IPS-15b (cell line): ENCODE measurements around the gene FEN1.

Experiments
- H3K27me3 ChIP-seq: one replicate; pipeline ENCODE4 v1.6.1; 2013; ENCODE audit warnings: low read length; ENCODE audit not compliant: control insufficient read depth, insufficient read depth
- H3K36me3 ChIP-seq: one replicate; pipeline ENCODE4 v1.6.1; 2013; ENCODE audit warnings: low read length; ENCODE audit not compliant: control insufficient read depth, insufficient read depth
- H3K4me1 ChIP-seq: one replicate; pipeline ENCODE4 v1.6.1; 2013; ENCODE audit warnings: mild to moderate bottlenecking, low read length; ENCODE audit not compliant: control insufficient read depth, insufficient read depth
- H3K4me3 ChIP-seq: one replicate; pipeline ENCODE4 v1.5.1; 2013; ENCODE audit warnings: low read depth, low read length
- H3K9ac ChIP-seq: one replicate; pipeline ENCODE4 v1.6.1; 2013; ENCODE audit warnings: low read depth, mild to moderate bottlenecking, low read length
- H3K9me3 ChIP-seq: one replicate; pipeline ENCODE4 v1.6.1; 2013; ENCODE audit warnings: mild to moderate bottlenecking, low read length; ENCODE audit not compliant: control insufficient read depth, insufficient read depth

The FEN1 gene

DNA sequence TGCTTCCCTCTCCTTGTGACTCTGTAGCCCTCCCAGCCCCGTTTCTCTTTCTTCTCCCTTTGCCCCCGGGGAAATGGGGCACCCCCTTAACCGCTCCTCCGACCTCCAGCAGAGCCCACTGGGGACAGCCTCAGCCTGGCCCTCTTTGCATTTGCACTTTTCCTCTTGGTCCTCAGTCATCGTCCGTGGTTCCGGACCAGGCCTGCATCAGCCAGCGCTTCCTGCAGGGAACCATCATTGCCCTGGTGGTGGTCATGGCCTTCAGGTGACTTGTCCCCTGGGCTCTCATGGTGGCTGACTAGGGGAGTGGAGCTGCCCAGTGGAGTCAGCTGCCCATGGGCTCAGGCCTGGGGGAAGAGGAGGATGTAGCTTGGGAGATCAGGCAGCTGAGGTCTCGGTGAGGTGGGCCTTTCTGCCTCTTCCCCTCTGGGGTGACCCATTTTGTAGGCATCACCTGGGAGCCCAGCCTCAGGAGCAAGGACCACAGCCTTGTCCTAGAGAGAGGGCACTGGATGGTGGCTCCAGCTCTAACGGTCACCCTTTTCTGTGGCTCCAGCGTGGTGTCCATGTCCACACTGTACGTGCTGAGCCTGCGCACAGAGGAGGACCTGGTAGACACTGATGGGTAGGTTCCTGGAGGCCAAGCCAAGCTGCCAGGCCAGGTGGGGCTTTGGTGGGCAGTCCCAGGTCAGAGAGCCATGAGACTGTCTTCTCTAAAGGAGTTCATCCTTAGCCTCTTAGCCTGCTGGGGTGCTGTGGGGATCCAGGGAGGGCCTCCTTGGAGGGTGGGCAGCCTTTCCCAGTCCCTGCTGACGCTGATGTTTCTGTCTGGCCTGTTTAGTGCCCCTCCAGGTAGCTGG lies 12.8 kb upstream of the FEN1 start:
- Histone ChIP-seq H3K9ac (no peak overlapping the region), H3K36me3 (peaks cover 8% of the 10 kb centered on the region), H3K27me3 (no peaks in the 10 kb centered on the region), H3K9me3 (no peaks in the 10 kb centered on the region), H3K4me3 (no peak overlapping the region), H3K4me1 (no peaks in the 10 kb centered on the region)

DNA sequence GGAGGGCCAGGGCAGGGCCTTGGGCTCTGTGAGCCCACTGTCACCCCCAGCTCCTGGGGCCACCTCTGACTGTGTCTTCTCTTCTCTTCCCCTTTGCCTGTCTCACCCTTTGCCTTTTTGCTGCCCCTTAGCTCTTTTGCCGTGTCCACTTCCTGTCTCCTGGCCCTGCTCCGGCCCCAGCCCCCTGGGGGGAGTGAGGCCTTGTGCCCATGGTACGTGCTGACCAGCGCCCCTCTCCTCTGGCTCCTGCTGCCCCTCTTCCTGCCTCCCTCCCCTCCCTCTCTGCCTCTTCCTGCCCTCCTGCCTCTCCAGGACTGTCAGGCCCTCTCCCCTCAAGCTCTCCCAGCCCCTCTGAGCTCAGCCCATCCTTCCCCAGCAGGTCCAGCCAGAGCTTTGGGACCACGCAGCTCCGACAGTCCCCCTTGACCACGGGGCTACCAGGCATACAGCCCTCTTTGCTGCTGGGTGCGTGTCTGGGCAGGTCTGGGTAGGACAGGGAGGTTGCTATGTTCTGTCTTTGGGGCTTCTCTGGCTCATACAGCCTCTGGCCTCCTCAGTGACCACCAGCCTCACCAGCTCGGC lies 12.0 kb upstream of the FEN1 start:
- H3K9ac ChIP-seq = no peak overlapping the region
- peaks cover 13% of the 10 kb centered on the region for H3K36me3 ChIP-seq
- no peaks in the 10 kb centered on the region for H3K9me3 ChIP-seq
- H3K4me3 ChIP-seq = no peak overlapping the region
- H3K4me1 ChIP-seq = no peaks in the 10 kb centered on the region
- H3K27me3 ChIP-seq = no peaks in the 10 kb centered on the region

DNA sequence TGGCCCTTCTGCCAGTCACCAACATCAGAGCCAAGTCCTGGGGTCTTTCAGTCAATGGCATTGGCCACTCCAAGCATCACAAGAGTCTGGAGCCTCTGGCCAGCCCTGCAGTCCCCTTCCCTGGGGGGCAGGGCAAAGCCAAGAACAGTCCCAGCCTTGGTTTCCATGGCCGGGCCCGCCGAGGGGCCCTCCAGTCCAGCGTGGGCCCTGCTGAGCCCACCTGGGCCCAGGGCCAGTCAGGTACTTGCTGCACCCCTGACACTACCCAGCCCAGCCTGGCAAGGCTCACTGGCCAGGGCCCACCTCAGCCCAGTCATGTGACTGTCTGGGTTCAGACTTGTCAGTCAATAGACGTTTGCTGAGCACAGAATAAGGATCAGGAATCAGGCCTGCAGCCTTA lies 11.1 kb upstream of the FEN1 start:
- Histone ChIP-seq H3K27me3 (no peaks in the 10 kb centered on the region), H3K9ac (no peak overlapping the region), H3K4me3 (no peak overlapping the region), H3K36me3 (peaks cover 22% of the 10 kb centered on the region), H3K9me3 (no peaks in the 10 kb centered on the region), H3K4me1 (no peaks in the 10 kb centered on the region)

DNA sequence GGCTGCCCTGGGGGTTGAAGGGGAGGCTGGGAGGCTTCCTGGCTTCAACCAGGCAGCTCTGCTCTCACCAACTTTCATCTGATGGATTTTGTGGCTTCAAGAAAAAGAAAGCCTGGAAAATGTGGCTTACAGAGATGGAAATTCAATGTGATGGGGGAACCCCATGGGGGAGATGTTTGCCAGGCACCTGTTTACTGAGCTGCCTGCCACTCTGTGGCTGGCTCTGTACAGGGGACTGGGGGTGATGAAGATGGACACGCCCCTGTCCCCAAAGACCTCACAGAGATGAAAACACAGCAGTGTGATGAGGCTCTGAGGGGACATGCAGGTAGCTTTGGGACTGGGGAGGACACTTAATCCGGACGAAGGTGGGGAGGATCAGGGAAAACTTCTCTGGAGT lies 10.4 kb upstream of the FEN1 start:
- Histone ChIP-seq H3K36me3 (peaks cover 29% of the 10 kb centered on the region), H3K9ac (no peak overlapping the region)

GRCh38 chr11:61782841-61783240 lies 9.9 kb upstream of the FEN1 start:
- H3K36me3 ChIP-seq = peaks cover 34% of the 10 kb centered on the region
- H3K27me3 ChIP-seq = no peaks in the 10 kb centered on the region
- no peak overlapping the region for H3K4me3 ChIP-seq
- no peak overlapping the region for H3K9ac ChIP-seq
- H3K4me1 ChIP-seq = no peaks in the 10 kb centered on the region
- H3K9me3 ChIP-seq = no peaks in the 10 kb centered on the region

More for the DNA sequence above, 10.4 kb upstream of the FEN1 start:
- H3K9me3 ChIP-seq = no peaks in the 10 kb centered on the region
- no peak overlapping the region for H3K4me3 ChIP-seq
- no peaks in the 10 kb centered on the region for H3K4me1 ChIP-seq
- H3K27me3 ChIP-seq = no peaks in the 10 kb centered on the region

DNA sequence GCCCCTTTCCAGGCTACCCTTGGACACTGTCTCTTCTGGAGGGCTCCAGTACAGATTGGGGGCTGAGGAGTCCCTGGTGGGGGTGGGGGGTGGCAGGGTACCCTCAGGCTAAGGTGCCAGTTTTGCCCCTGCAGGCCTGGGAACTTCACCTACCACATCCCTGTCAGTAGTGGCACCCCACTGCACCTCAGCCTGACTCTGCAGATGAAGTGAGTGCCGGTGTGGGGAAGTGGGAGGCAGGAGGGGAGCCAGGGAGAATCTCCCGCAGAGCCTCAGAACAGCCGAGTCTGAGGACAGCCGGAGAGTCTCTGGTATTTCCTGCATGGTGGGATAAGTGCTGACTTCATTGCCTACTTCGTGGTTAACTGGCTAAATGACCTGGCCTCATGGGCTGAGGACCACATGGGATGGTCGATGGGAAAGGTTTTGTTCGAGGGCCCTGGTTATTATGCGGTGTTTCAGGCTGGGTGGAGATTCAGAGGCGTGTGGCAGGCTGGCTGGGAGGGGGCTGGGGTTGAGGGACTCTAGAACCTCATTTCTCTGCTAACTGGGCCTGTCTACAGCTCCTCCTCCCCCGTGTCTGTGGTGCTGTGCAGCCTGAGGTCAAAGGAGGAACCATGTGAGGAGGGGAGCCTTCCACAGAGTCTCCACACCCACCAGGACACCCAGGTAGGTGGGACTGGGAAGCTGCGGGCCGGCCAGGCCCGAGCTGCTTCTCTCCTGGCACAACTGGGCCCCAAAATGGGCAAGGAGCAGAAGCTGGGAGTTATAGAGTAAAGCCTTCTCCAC lies 8.8 kb upstream of the FEN1 start:
- Histone ChIP-seq H3K36me3 (peaks cover 40% of the 10 kb centered on the region), H3K9ac (no peak overlapping the region), H3K4me1 (no peaks in the 10 kb centered on the region), H3K27me3 (no peaks in the 10 kb centered on the region), H3K9me3 (no peaks in the 10 kb centered on the region), H3K4me3 (no peak overlapping the region)

GRCh38 chr11:61784506-61784805 lies 8.3 kb upstream of the FEN1 start:
- Histone ChIP-seq H3K27me3 (no peaks in the 10 kb centered on the region), H3K9ac (no peak overlapping the region), H3K4me1 (no peaks in the 10 kb centered on the region), H3K9me3 (no peaks in the 10 kb centered on the region), H3K4me3 (no peak overlapping the region), H3K36me3 (peaks cover 46% of the 10 kb centered on the region)

GRCh38 chr11:61785837-61786402 lies 6.8 kb upstream of the FEN1 start:
- H3K9ac ChIP-seq = no peak overlapping the region
- no peaks in the 10 kb centered on the region for H3K4me1 ChIP-seq
- peaks cover 57% of the 10 kb centered on the region for H3K36me3 ChIP-seq
- H3K27me3 ChIP-seq = no peaks in the 10 kb centered on the region
- H3K9me3 ChIP-seq = no peaks in the 10 kb centered on the region
- no peak overlapping the region for H3K4me3 ChIP-seq

GRCh38 chr11:61787928-61788491 lies 4.7 kb upstream of the FEN1 start:
- Histone ChIP-seq H3K4me3 (no peak overlapping the region), H3K9ac (no peak overlapping the region), H3K9me3 (no peaks in the 10 kb centered on the region), H3K4me1 (no peaks in the 10 kb centered on the region), H3K27me3 (no peaks in the 10 kb centered on the region), H3K36me3 (peaks cover 57% of the 10 kb centered on the region)

DNA sequence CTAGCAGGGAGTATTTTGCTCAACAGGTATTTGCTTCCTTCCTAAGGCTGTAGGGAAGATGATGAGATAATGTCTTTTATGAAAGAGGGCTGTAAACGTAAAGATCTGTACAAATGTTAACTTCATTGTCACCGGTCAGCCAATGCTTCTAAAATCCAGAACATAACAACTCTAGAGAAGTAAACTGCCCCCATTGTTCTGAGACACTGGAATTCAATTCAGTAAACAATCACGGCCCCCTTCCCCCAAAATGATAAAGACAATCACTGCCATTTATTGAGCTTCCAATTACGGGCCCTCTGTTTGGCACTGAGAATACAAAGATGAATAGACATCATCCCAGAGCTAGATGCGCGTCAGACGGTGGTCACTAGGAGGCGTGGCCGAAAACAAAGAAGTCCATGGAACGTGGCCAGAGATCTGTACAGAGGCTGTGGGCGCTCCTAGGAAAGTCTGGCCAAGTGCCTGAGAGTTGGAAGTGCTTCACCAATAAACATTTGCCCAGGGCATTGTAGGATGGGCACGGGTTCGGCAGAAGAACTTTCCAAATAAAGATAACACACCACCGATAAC lies 888 bp upstream of the FEN1 start:
- peak overlapping the region; percentile 93 for H3K4me3 ChIP-seq
- peak overlapping the region; percentile 100 for H3K9ac ChIP-seq
- H3K4me1 ChIP-seq = no peaks in the 10 kb centered on the region
- H3K36me3 ChIP-seq = peaks cover 45% of the 10 kb centered on the region
- no peaks in the 10 kb centered on the region for H3K27me3 ChIP-seq
- H3K9me3 ChIP-seq = no peaks in the 10 kb centered on the region

GRCh38 chr11:61793083-61793828 lies 545 bp downstream of the FEN1 start:
- H3K36me3 ChIP-seq = peaks cover 32% of the 10 kb centered on the region

More at GRCh38 chr11:61793083-61793828, 545 bp downstream of the FEN1 start:
- Histone ChIP-seq H3K4me3 (peak overlapping the region; percentile 93), H3K9ac (peak overlapping the region; percentile 100), H3K4me1 (no peaks in the 10 kb centered on the region), H3K9me3 (no peaks in the 10 kb centered on the region), H3K27me3 (no peaks in the 10 kb centered on the region)
